B cell (primary cell): ENCODE results near the gene ZDHHC1. TPM values are rescaled to one million over a fixed set of nuclear protein-coding genes. Genes with fewer than 3 reads are reported as not detected.
"Not testable (repeated sequence)": the region's sequence is repeated elsewhere in the genome, so short reads cannot be mapped to it uniquely, and the experiment has no call there.

Experiments used
- ATAC-seq: fragments of 200-7000 bp; cut with Tn5 transposase; one replicate; pipeline ENCODE4 v1.10.0; 2021; ENCODE audit warnings: low read depth, mild to moderate bottlenecking, moderate number of reproducible peaks, moderate library complexity
- CTCF ChIA-PET: fragments of 350-600 bp; sonication (Branson Sonifier 250); formaldehyde crosslinking; loops from one replicate; lab custom pipeline; 2021; ENCODE audit warnings: antibody characterized with exemption, inconsistent platforms; lab: Charles Lee
- POLR2A ChIA-PET: fragments of 350-600 bp; sonication (Branson Sonifier 250); formaldehyde crosslinking; loops from one replicate; lab custom pipeline; 2021; ENCODE audit warnings: antibody characterized with exemption; lab: Charles Lee
- DNase-seq: peaks from one replicate; pipeline ENCODE4 v3.0.0; 2013
- H2AFZ ChIP-seq: 2 replicates; pipeline ENCODE4 v1.6.1; 2012; ENCODE audit warnings: mild to moderate bottlenecking, low read depth, low read length; ENCODE audit not compliant: insufficient read depth, poor library complexity, severe bottlenecking
- H3K27ac ChIP-seq, 2 donors: 1 replicate in 1 of 2; 2 replicates in 1 of 2; pipeline ENCODE4 v1.5.1; 2012 to 2013; ENCODE audit warnings: low read length in 2 of 2, mild to moderate bottlenecking in 2 of 2, moderate library complexity in 1 of 2
- H3K27me3 ChIP-seq, 4 experiments: fragments of 200-600 bp in 1 of 4; sonication (generic) in 1 of 4; replicated peaks in 1 of 4; 1 replicate in 2 of 4; 2 replicates in 2 of 4; pipeline versions ENCODE4 v1.6.1 to v1.7.0; 2013 to 2016; ENCODE audit warnings: low read length in 3 of 4, mild to moderate bottlenecking in 2 of 4, mixed read lengths in 1 of 4, moderate library complexity in 1 of 4; ENCODE audit not compliant: insufficient read depth in 4 of 4, control insufficient read depth in 3 of 4; ENCODE audit errors: control extremely low read depth in 1 of 4
- H3K36me3 ChIP-seq, 2 experiments: replicated peaks in 1 of 2; 1 replicate in 1 of 2; 2 replicates in 1 of 2; pipeline versions ENCODE4 v1.6.1 to v1.7.1; 2013; ENCODE audit warnings: low read length in 1 of 2; ENCODE audit not compliant: insufficient read depth in 2 of 2, control insufficient read depth in 1 of 2; ENCODE audit errors: control extremely low read depth in 1 of 2, extremely low read depth in 1 of 2
- H3K4me1 ChIP-seq, 2 donors: fragments of 200-600 bp in 1 of 2; sonication (generic) in 1 of 2; 1 replicate in 1 of 2; 2 replicates in 1 of 2; pipeline versions ENCODE4 v1.5.1 to v1.6.1; 2013 to 2017; ENCODE audit warnings: low read length in 2 of 2; ENCODE audit not compliant: control insufficient read depth in 2 of 2, insufficient read depth in 2 of 2
- H3K4me2 ChIP-seq: replicated peaks from 2 replicates; pipeline ENCODE3; 2012; ENCODE audit warnings: mild to moderate bottlenecking, low read depth, low read length; ENCODE audit not compliant: poor library complexity, severe bottlenecking
- H3K4me3 ChIP-seq, 5 experiments: fragments of 200-600 bp in 1 of 5; sonication (generic) in 1 of 5; 1 replicate in 3 of 5; 2 replicates in 2 of 5; pipeline versions ENCODE4 v1.5.1 to v1.7.0; 2011 to 2016; ENCODE audit warnings: low read length in 4 of 5, mild to moderate bottlenecking in 4 of 5, low read depth in 2 of 5, control low read depth in 1 of 5, moderate library complexity in 1 of 5; ENCODE audit not compliant: insufficient read depth in 1 of 5; ENCODE audit errors: control extremely low read depth in 1 of 5, extremely low read depth in 1 of 5
- H3K79me2 ChIP-seq: fragments of 200-600 bp; sonication (generic); one replicate; pipeline ENCODE4 v1.6.0; 2016; ENCODE audit warnings: low read length; ENCODE audit not compliant: control insufficient read depth, insufficient read depth
- H3K9ac ChIP-seq: fragments of 200-600 bp; sonication (generic); 2 replicates; pipeline ENCODE4 v1.6.1; 2017; ENCODE audit warnings: mild to moderate bottlenecking, low read length, moderate library complexity
- H3K9me3 ChIP-seq, 3 donors: one replicate each; pipeline versions ENCODE4 v1.6.1 to v1.7.1; 2013; ENCODE audit warnings: low read length in 2 of 3; ENCODE audit not compliant: control insufficient read depth in 2 of 3, insufficient read depth in 1 of 3; ENCODE audit errors: control extremely low read depth in 1 of 3
- H4K20me1 ChIP-seq: 2 replicates; pipeline ENCODE4 v1.6.0; 2012; ENCODE audit warnings: mild to moderate bottlenecking, low read length; ENCODE audit not compliant: insufficient read depth, control insufficient read depth, poor library complexity, severe bottlenecking
- H3K27ac Mint-ChIP-seq: one replicate; pipeline ENCODE4 v1.8.0; 2021; ENCODE audit warnings: mixed read lengths
- H3K27me3 Mint-ChIP-seq: one replicate; pipeline ENCODE4 v1.8.0; 2021; ENCODE audit warnings: mixed read lengths
- H3K4me1 Mint-ChIP-seq: one replicate; pipeline ENCODE4 v1.8.0; 2021; ENCODE audit warnings: mixed read lengths
- H3K4me3 Mint-ChIP-seq: one replicate; pipeline ENCODE4 v1.8.0; 2021; ENCODE audit warnings: mixed read lengths
- H3K9me3 Mint-ChIP-seq: one replicate; pipeline ENCODE4 v1.8.0; 2022; ENCODE audit warnings: mixed read lengths; ENCODE audit not compliant: insufficient read depth
- EZH2 ChIP-seq: IDR thresholded peaks from 2 replicates; pipeline ENCODE4 v1.6.1; 2012; ENCODE audit warnings: borderline replicate concordance, low read depth, mild to moderate bottlenecking, moderate library complexity, low read length; ENCODE audit not compliant: insufficient read depth, poor library complexity, severe bottlenecking
- WGBS: methylation state at CpG from one replicate; pipeline ENCODE4 v1.1.5; 2013; ENCODE audit warnings: missing lambda C conversion rate; ENCODE audit not compliant: insufficient coverage; 5-methylcytosine and 5-hydroxymethylcytosine counted together
- intact Hi-C: fragments of 100-400 bp; cut with micrococcal nuclease; formaldehyde crosslinking; loops from one replicate; pipeline ENCODE4 v1.10.0; 2022
- polyA plus RNA-seq: library from polyadenylated mRNA; depleted of rRNA; stranded (reverse); fragments of >200 nt; gene quantifications from 2 replicates; pipeline ENCODE4 v1.2.3, GENCODE V29; 2012
- total RNA-seq, 2 donors: library from RNA; stranded (reverse); fragments of 120-200 nt in 1 of 2; gene quantifications; 1 replicate in 1 of 2; 2 replicates in 1 of 2; pipeline versions ENCODE4 v1.2.3 to v1.2.4, GENCODE V29; 2013 to 2022
- TF ChIP-seq, protein P1 (sequence below): fragments of 200-600 bp; IDR thresholded peaks from one replicate; pipeline ENCODE4 v1.8.0; 2022; ENCODE audit warnings: antibody characterized with exemption, mild to moderate bottlenecking

Gene ZDHHC1
- total and polyA plus RNA-seq, 2 donors (not counting 1 experiment from before 2014, with no cell fraction given) = 0.58 to 2.8 TPM

DNA sequence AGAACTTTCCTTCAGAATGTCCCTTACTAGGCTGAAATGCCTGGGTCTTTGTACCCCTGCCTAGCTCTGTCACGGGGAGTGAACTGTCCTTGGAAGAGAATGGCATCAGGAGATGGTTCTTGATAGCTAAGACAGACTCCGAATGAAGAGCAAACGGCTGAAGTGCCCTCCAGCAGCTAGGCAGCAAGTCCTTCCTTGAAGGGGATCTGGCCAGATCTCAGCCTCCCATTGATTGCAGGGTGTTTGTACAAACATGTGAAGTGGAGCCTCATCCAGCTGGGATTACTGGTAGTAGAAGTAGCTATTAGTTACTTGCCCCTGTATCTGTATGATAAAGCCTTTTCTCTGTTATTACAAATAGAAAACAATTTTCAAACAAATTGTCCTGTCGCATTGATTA lies 58.7 kb downstream of the ZDHHC1 start:
- CTCF ChIA-PET = interaction anchor here (0.6 kb wide), 1 partner anchor 42 kb away, joined by 3 read pairs; no protein-coding TSS in a partner anchor
- H3K4me1 Mint-ChIP-seq = no peaks in the 10 kb centered on the region
- no peaks in the 10 kb centered on the region for H3K9me3 ChIP-seq
- H3K27me3 Mint-ChIP-seq = peaks cover 14% of the 10 kb centered on the region
- intact Hi-C loops = no loop called here
- no peak overlapping the region for H3K27ac Mint-ChIP-seq
- WGBS = 60% methylated on average over 3 of the region's 4 CpGs
- no peak overlapping the region for H3K9ac ChIP-seq
- no peak for ATAC-seq
- no peaks in the 10 kb centered on the region for H3K4me1 ChIP-seq
- no peaks in the 10 kb centered on the region for H3K79me2 ChIP-seq
- no peak for TF ChIP-seq EZH2
- TF ChIP-seq, protein P1, sequence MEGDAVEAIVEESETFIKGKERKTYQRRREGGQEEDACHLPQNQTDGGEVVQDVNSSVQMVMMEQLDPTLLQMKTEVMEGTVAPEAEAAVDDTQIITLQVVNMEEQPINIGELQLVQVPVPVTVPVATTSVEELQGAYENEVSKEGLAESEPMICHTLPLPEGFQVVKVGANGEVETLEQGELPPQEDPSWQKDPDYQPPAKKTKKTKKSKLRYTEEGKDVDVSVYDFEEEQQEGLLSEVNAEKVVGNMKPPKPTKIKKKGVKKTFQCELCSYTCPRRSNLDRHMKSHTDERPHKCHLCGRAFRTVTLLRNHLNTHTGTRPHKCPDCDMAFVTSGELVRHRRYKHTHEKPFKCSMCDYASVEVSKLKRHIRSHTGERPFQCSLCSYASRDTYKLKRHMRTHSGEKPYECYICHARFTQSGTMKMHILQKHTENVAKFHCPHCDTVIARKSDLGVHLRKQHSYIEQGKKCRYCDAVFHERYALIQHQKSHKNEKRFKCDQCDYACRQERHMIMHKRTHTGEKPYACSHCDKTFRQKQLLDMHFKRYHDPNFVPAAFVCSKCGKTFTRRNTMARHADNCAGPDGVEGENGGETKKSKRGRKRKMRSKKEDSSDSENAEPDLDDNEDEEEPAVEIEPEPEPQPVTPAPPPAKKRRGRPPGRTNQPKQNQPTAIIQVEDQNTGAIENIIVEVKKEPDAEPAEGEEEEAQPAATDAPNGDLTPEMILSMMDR = no peak
- H4K20me1 ChIP-seq = no peaks in the 10 kb centered on the region
- H3K9me3 Mint-ChIP-seq = no peaks in the 10 kb centered on the region
- H3K4me3 Mint-ChIP-seq = no peak overlapping the region
- no peak for DNase-seq
- peaks cover 0 to 3% (median 1%) of the 10 kb centered on the region in 4 experiments for H3K27me3 ChIP-seq
- POLR2A ChIA-PET = no interaction called here
- H3K4me3 ChIP-seq = no peak overlapping the region
- H2AFZ ChIP-seq = no peak overlapping the region
- H3K36me3 ChIP-seq = no peaks in the 10 kb centered on the region
- H3K4me2 ChIP-seq = no peak overlapping the region
- H3K27ac ChIP-seq = no peak overlapping the region

DNA sequence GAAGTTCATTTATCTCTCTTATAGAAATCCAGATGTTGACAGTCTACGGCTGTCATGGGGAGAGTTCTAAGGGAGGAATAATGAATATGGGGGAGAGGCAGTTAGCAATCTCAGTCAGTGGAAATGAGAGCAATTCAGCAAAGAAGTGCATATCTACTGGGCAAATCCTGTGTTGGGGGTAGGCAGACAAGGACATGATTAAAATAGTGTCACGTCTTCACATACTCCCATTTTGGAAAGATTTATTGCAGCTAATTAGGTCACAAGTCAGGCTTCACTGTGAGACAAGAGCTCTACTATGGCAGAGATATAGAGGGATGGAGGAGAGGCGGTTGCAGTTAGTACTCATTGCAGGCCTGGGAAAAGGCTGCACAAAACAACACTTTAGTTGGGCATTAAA lies 59.9 kb downstream of the ZDHHC1 start:
- Histone ChIP-seq H3K27me3 (peaks cover 0 to 3% (median 1%) of the 10 kb centered on the region in 4 experiments), H3K4me1 (no peaks in the 10 kb centered on the region), H3K36me3 (no peaks in the 10 kb centered on the region), H3K9ac (no peak overlapping the region), H3K27ac (no peak overlapping the region), H3K4me2 (no peak overlapping the region), H4K20me1 (no peaks in the 10 kb centered on the region), H3K79me2 (no peaks in the 10 kb centered on the region), H3K4me3 (no peak overlapping the region), H2AFZ (no peak overlapping the region), H3K9me3 (no peaks in the 10 kb centered on the region)
- WGBS = 100% methylated on average over 3 of the region's 3 CpGs
- CTCF ChIA-PET = no interaction called here
- H3K9me3 Mint-ChIP-seq = no peaks in the 10 kb centered on the region
- intact Hi-C loops = no loop called here
- POLR2A ChIA-PET = interaction anchor here (0.7 kb wide), 1 partner anchor 1158 kb away, joined by 3 read pairs; no protein-coding TSS in a partner anchor
- no peaks in the 10 kb centered on the region for H3K4me1 Mint-ChIP-seq
- TF ChIP-seq, protein P1 = no peak
- TF ChIP-seq EZH2 = no peak
- H3K27ac Mint-ChIP-seq = no peak overlapping the region
- H3K27me3 Mint-ChIP-seq = peaks cover 14% of the 10 kb centered on the region
- DNase-seq (no peak), ATAC-seq (no peak)
- no peak overlapping the region for H3K4me3 Mint-ChIP-seq

DNA sequence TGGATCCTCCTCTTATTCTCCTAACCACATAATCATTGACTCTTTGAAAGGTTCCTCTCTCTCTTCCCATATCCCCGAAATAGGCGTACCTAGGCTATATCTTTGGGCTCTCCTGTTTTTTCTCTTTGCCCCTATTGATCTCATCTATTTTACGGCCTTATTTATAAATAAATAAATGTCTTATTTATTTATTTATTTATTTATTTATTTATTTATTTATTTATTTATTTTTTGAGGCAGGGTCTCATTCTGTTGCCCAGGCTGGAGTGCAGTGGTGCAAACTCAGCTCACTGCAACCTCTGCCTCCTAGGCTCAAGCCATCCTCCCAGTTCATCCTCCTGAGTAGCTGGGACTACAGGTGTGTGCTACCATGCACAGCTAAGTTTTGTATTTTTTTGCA lies 63.8 kb downstream of the ZDHHC1 start:
- H3K9me3 Mint-ChIP-seq, H3K4me3 Mint-ChIP-seq, H3K79me2 ChIP-seq, H3K4me3 ChIP-seq, intact Hi-C loops, H3K9me3 ChIP-seq, H3K4me1 ChIP-seq, H2AFZ ChIP-seq, H3K36me3 ChIP-seq, ATAC-seq, H4K20me1 ChIP-seq, H3K27me3 ChIP-seq, H3K27ac ChIP-seq, POLR2A ChIA-PET, H3K9ac ChIP-seq, H3K4me2 ChIP-seq, H3K4me1 Mint-ChIP-seq, DNase-seq, H3K27ac Mint-ChIP-seq: not testable (repeated sequence)
- CTCF ChIA-PET = interaction anchor here (0.6 to 1.3 kb wide), 4 partner anchors 23 to 407 kb away, joined by 3 read pairs; no protein-coding TSS in a partner anchor
- 100% methylated on average over 2 of the region's 3 CpGs for WGBS
- peaks cover 17% of the 10 kb centered on the region for H3K27me3 Mint-ChIP-seq
